PC-3 (cell line): ENCODE measurements around the gene ASTN2. TPM values are rescaled to one million over a fixed set of nuclear protein-coding genes. Genes with fewer than 3 reads are reported as not detected.

Experiments
- ATAC-seq: fragments of 200-7000 bp; cut with Tn5 transposase; 2 replicates; pipeline ENCODE4 v1.9.1; 2020; ENCODE audit warnings: mild to moderate bottlenecking, moderate library complexity
- BruUV-seq: library from RNA; stranded (reverse); fragments of 400-500 nt; replicated peaks from 2 replicates; lab custom pipeline; 2021; lab: Mats Ljungman, UMichigan
- CTCF ChIA-PET: fragments of 300-600 bp; sonication (Branson Sonifier 250); formaldehyde crosslinking; loops from one replicate; lab custom pipeline; 2022; ENCODE audit warnings: antibody characterized with exemption; lab: Charles Lee
- POLR2A ChIA-PET: fragments of 300-600 bp; sonication (Branson Sonifier 250); formaldehyde crosslinking; loops from one replicate; lab custom pipeline; 2022; ENCODE audit warnings: antibody characterized with exemption; ENCODE audit not compliant: unreplicated experiment; lab: Charles Lee
- DNase-seq: peaks from one replicate; pipeline ENCODE4 v3.0.0-alpha.2; 2015
- H2AFZ ChIP-seq: fragments of 300-600 bp; sonication (generic); 2 replicates; pipeline ENCODE4 v1.6.0; 2016; ENCODE audit warnings: antibody characterized with exemption, low read length
- H3F3A ChIP-seq: fragments of 300-600 bp; sonication (generic); one replicate; pipeline ENCODE4 v1.6.0; 2017; ENCODE audit warnings: antibody characterized with exemption, low read length, control low read depth, mild to moderate bottlenecking; ENCODE audit not compliant: unreplicated experiment
- H3K27ac ChIP-seq: fragments of 300-600 bp; sonication (generic); 2 replicates; pipeline ENCODE4 v1.5.1; 2016; ENCODE audit warnings: mild to moderate bottlenecking, low read length
- H3K27me3 ChIP-seq: fragments of 300-600 bp; sonication (generic); 2 replicates; pipeline ENCODE4 v1.6.1; 2016; ENCODE audit warnings: low read length, mixed read lengths
- H3K36me3 ChIP-seq: fragments of 300-600 bp; sonication (generic); 2 replicates; pipeline ENCODE4 v1.6.1; 2016; ENCODE audit warnings: low read depth, mixed run types, low read length, mixed read lengths
- H3K4me1 ChIP-seq: fragments of 300-600 bp; sonication (generic); 2 replicates; pipeline ENCODE4 v1.5.1; 2016; ENCODE audit warnings: low read length; ENCODE audit not compliant: insufficient read depth
- H3K4me2 ChIP-seq: fragments of 300-600 bp; sonication (generic); 2 replicates; pipeline ENCODE4 v1.6.0; 2016; ENCODE audit warnings: low read length
- H3K4me3 ChIP-seq: fragments of 300-600 bp; sonication (generic); 2 replicates; pipeline ENCODE4 v1.5.1; 2016; ENCODE audit warnings: mild to moderate bottlenecking, low read length, mixed read lengths
- H3K79me2 ChIP-seq: fragments of 300-600 bp; sonication (generic); 2 replicates; pipeline ENCODE4 v1.6.1; 2017; ENCODE audit warnings: low read length, mixed read lengths
- H3K9ac ChIP-seq: fragments of 300-600 bp; sonication (generic); 2 replicates; pipeline ENCODE4 v1.6.0; 2016; ENCODE audit warnings: mild to moderate bottlenecking, low read length
- H3K9me2 ChIP-seq: fragments of 300-600 bp; sonication (generic); replicated peaks from 2 replicates; pipeline ENCODE4 v1.6.1; 2016; ENCODE audit warnings: mixed run types, low read length, mixed read lengths
- H3K9me3 ChIP-seq: fragments of 300-600 bp; sonication (generic); 2 replicates; pipeline ENCODE4 v1.6.1; 2016; ENCODE audit warnings: low read length, mixed read lengths
- H4K20me1 ChIP-seq: fragments of 300-600 bp; sonication (generic); 2 replicates; pipeline ENCODE4 v1.6.1; 2016; ENCODE audit warnings: low read length, mixed read lengths
- CTCF ChIP-seq: fragments of 300-600 bp; sonication (generic); conservative IDR thresholded peaks from 2 replicates; pipeline ENCODE4 v1.5.1; 2017; ENCODE audit warnings: antibody characterized with exemption, low read depth, mild to moderate bottlenecking, low read length
- EZH2 ChIP-seq: fragments of 300-600 bp; sonication (generic); IDR thresholded peaks from one replicate; pipeline ENCODE4 v1.6.1; 2017; ENCODE audit warnings: antibody characterized with exemption, mild to moderate bottlenecking, low read length; ENCODE audit not compliant: unreplicated experiment
- EZH2phosphoT487 ChIP-seq: fragments of 300-600 bp; sonication (generic); IDR thresholded peaks from 2 replicates; pipeline ENCODE4 v1.6.1; 2018; ENCODE audit warnings: mild to moderate bottlenecking, antibody characterized with exemption, low read length, borderline replicate concordance
- intact Hi-C: fragments of 100-400 bp; cut with micrococcal nuclease; formaldehyde crosslinking; loops from 2 replicates; pipeline ENCODE4 v1.9.0; 2023
- total RNA-seq: library from RNA; depleted of rRNA; stranded (reverse); fragments of >200 nt; gene quantifications from 2 replicates; pipeline ENCODE4 v1.2.3, GENCODE V29; 2014

Gene ASTN2
- total RNA-seq, 1 experiment from 2014 or later = 3.5 TPM

GRCh38 chr9:116541402-116541801 is 873.5 kb downstream of the ASTN2 start:
- H3K9me3 ChIP-seq = no peaks in the 10 kb centered on the region
- CTCF ChIA-PET = no interaction called here
- H3K27ac ChIP-seq = no peak overlapping the region
- no peaks in the 10 kb centered on the region for H3K36me3 ChIP-seq
- H4K20me1 ChIP-seq = no peaks in the 10 kb centered on the region
- intact Hi-C loops = no loop called here
- no peak for DNase-seq
- POLR2A ChIA-PET = no interaction called here
- no peaks in the 10 kb centered on the region for H3K27me3 ChIP-seq
- H3F3A ChIP-seq = no peaks in the 10 kb centered on the region
- H3K9me2 ChIP-seq = no peaks in the 10 kb centered on the region
- no TSS peak for BruUV-seq
- H3K9ac ChIP-seq = no peak overlapping the region
- ATAC-seq = no peak
- no peaks in the 10 kb centered on the region for H3K4me1 ChIP-seq
- H3K4me2 ChIP-seq = no peak overlapping the region
- H2AFZ ChIP-seq = no peak overlapping the region
- H3K79me2 ChIP-seq = no peaks in the 10 kb centered on the region
- TF ChIP-seq EZH2phosphoT487 (no peak), EZH2 (no peak), CTCF (no peak)
- no peak overlapping the region for H3K4me3 ChIP-seq

- TF ChIP-seq EZH2 (no peak), CTCF (no peak), EZH2phosphoT487 (no peak)
- POLR2A ChIA-PET = no interaction called here
- no peak overlapping the region for H3K27ac ChIP-seq
Measured at GRCh38 chr9:116539549-116539948, 875.3 kb downstream of the ASTN2 start.

GRCh38 chr9:116525611-116526010 is 889.2 kb downstream of the ASTN2 start:
- H3K4me3 ChIP-seq = no peak overlapping the region
- H3K4me1 ChIP-seq = no peaks in the 10 kb centered on the region
- DNase-seq = no peak
- H3K27ac ChIP-seq = no peak overlapping the region
- H3K79me2 ChIP-seq = no peaks in the 10 kb centered on the region
- POLR2A ChIA-PET = no interaction called here
- no peak for ATAC-seq
- CTCF ChIA-PET = no interaction called here
- no peaks in the 10 kb centered on the region for H4K20me1 ChIP-seq
- no peaks in the 10 kb centered on the region for H3K9me2 ChIP-seq
- H3K9ac ChIP-seq = no peak overlapping the region
- intact Hi-C loops = no loop called here
- H3F3A ChIP-seq = no peaks in the 10 kb centered on the region
- H3K4me2 ChIP-seq = no peak overlapping the region
- no peaks in the 10 kb centered on the region for H3K27me3 ChIP-seq
- no peaks in the 10 kb centered on the region for H3K36me3 ChIP-seq
- no peaks in the 10 kb centered on the region for H3K9me3 ChIP-seq
- H2AFZ ChIP-seq = no peak overlapping the region
- no TSS peak for BruUV-seq
- TF ChIP-seq EZH2phosphoT487 (no peak), CTCF (no peak), EZH2 (no peak)

More at GRCh38 chr9:116539549-116539948, 875.3 kb downstream of the ASTN2 start:
- no TSS peak for BruUV-seq
- H3F3A ChIP-seq = no peaks in the 10 kb centered on the region
- DNase-seq = no peak
- no peaks in the 10 kb centered on the region for H3K9me2 ChIP-seq
- H3K36me3 ChIP-seq = no peaks in the 10 kb centered on the region
- H2AFZ ChIP-seq = no peak overlapping the region
- ATAC-seq = no peak
- CTCF ChIA-PET = no interaction called here
- no peaks in the 10 kb centered on the region for H3K9me3 ChIP-seq
- no peak overlapping the region for H3K9ac ChIP-seq
- H4K20me1 ChIP-seq = no peaks in the 10 kb centered on the region
- no peak overlapping the region for H3K4me2 ChIP-seq
- H3K27me3 ChIP-seq = no peaks in the 10 kb centered on the region
- no peak overlapping the region for H3K4me3 ChIP-seq
- no peaks in the 10 kb centered on the region for H3K4me1 ChIP-seq
- no peaks in the 10 kb centered on the region for H3K79me2 ChIP-seq
- intact Hi-C loops = no loop called here
